HG02884 (cell line): ENCODE results near the gene ZG16B.

Experiments used
- ATAC-seq: cut with Tn5 transposase; IDR thresholded peaks from one replicate; pipeline ENCODE4 v1.9.1; 2021; ENCODE audit warnings: mild to moderate bottlenecking, moderate library complexity; ENCODE audit not compliant: unreplicated experiment

Gene ZG16B

GRCh38 chr16:2841606-2842339 is 11.7 kb downstream of the ZG16B start:
- ATAC-seq: no peak

- ATAC-seq: no peak
Measured at GRCh38 chr16:2842340-2843000, 12.4 kb downstream of the ZG16B start.

- ATAC-seq: no peak
Measured at GRCh38 chr16:2843526-2843925, 13.4 kb downstream of the ZG16B start.

- no peak for ATAC-seq
Measured at GRCh38 chr16:2845116-2845515, 15.0 kb downstream of the ZG16B start.

- ATAC-seq: no peak
Measured at GRCh38 chr16:2846511-2847310, 16.6 kb downstream of the ZG16B start.

GRCh38 chr16:2848933-2849725 is 19.0 kb downstream of the ZG16B start:
- no peak for ATAC-seq

GRCh38 chr16:2852003-2852730 is 22.1 kb downstream of the ZG16B start:
- no peak for ATAC-seq

- no peak for ATAC-seq
Measured at GRCh38 chr16:2852731-2853507, 22.8 kb downstream of the ZG16B start.

GRCh38 chr16:2853531-2854073 is 23.5 kb downstream of the ZG16B start:
- ATAC-seq: no peak

- no peak for ATAC-seq
Measured at GRCh38 chr16:2854700-2855309, 24.7 kb downstream of the ZG16B start.

GRCh38 chr16:2855536-2855935 is 25.4 kb downstream of the ZG16B start:
- no peak for ATAC-seq

GRCh38 chr16:2856061-2856670 is 26.1 kb downstream of the ZG16B start:
- no peak for ATAC-seq

GRCh38 chr16:2856686-2857450 is 26.8 kb downstream of the ZG16B start:
- ATAC-seq: no peak

- ATAC-seq: no peak
Measured at GRCh38 chr16:2857451-2858244, 27.5 kb downstream of the ZG16B start, which contains the start of gene PRSS22. Gene PRSS22, minus strand, starts transcription at chr16:2858170. Its CDS starts 66 bp downstream, at chr16:2858104.

GRCh38 chr16:2858245-2859025 is 28.3 kb downstream of the ZG16B start:
- ATAC-seq: no peak

- no peak for ATAC-seq
Measured at GRCh38 chr16:2859686-2860265, 29.7 kb downstream of the ZG16B start.
